Ascending aorta (tissue), 2 donors: ENCODE results near the gene SYNRG. TPM values are rescaled to one million over a fixed set of nuclear protein-coding genes. Genes with fewer than 3 reads are reported as not detected.

ENCODE experiments used
- DNase-seq, 2 donors: peaks; one replicate each; pipeline ENCODE4 v3.0.0-alpha.2; 2019; ENCODE audit warnings: low spot score in 2 of 2
- H3K27ac ChIP-seq, 2 donors: fragments of 200-600 bp; sonication (generic); one replicate each; pipeline ENCODE4 v1.5.1; 2016 to 2017; ENCODE audit warnings: mild to moderate bottlenecking in 1 of 2
- H3K27me3 ChIP-seq: fragments of 200-600 bp; sonication (generic); one replicate; pipeline ENCODE4 v1.5.1; 2017
- H3K36me3 ChIP-seq, 2 donors: fragments of 200-600 bp; sonication (generic); one replicate each; pipeline ENCODE4 v1.5.1; 2016
- H3K4me1 ChIP-seq, 2 donors: fragments of 200-600 bp; sonication (generic); one replicate each; pipeline ENCODE4 v1.5.1; 2016 to 2017; ENCODE audit warnings: mild to moderate bottlenecking in 1 of 2
- H3K4me3 ChIP-seq, 2 donors: fragments of 200-600 bp; sonication (generic); one replicate each; pipeline ENCODE4 v1.5.1; 2016 to 2017; ENCODE audit warnings: mild to moderate bottlenecking in 1 of 2
- H3K9me3 ChIP-seq, 2 donors: fragments of 200-600 bp; sonication (generic); one replicate each; pipeline ENCODE4 v1.5.1; 2016
- intact Hi-C: fragments of 100-400 bp; cut with DNase I; formaldehyde crosslinking; loops from one replicate; pipeline ENCODE4 v1.15.1; 2023
- total RNA-seq: library from RNA; depleted of rRNA; stranded (reverse); fragments of >200 nt; gene quantifications from one replicate; pipeline ENCODE4 v1.1.0, GENCODE V29; 2016
- TF ChIP-seq, protein P1 (sequence below), 3 experiments: fragments of 200-600 bp in 2 of 3; fragments of 450-650 bp in 1 of 3; sonication (generic) in 2 of 3; IDR thresholded peaks; one replicate each; pipeline ENCODE4 v1.5.1; 2016 to 2019; ENCODE audit warnings: antibody characterized with exemption in 3 of 3, mild to moderate bottlenecking in 1 of 3, moderate library complexity in 1 of 3

SYNRG gene
- total RNA-seq, 1 donor from 2014 or later = 47.1 TPM

DNA sequence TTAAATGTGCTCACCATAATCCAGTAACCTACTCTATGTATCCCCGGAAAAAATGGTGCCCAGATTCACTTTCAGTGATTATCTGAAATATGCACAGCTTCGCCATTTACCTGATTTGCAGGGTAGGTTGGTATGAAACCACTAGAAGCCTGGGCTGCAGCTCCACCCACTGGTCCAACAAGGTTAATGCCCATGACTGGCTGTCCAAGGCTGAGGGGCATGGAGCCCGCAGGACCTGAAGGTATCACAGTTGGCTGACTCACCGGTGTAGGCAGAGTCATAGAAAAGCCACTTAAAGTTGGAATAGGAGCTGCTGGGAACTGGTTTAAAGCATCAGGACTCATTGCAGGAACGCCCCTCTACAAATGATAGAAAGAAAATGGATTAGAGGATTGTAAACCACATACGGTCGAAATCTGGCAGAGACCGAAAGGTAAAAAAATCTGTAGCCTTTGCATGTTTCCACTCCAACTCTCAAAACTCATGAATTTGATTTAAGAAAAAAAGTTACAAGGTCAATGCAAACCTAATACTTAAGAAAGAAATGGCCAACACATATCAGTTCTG is 38.6 kb downstream of the SYNRG start:
- DNase-seq = no peak
- intact Hi-C loops = no loop called here
- H3K4me1 ChIP-seq = no peaks in the 10 kb centered on the region
- H3K27me3 ChIP-seq = no peaks in the 10 kb centered on the region
- no peak overlapping the region for H3K4me3 ChIP-seq
- H3K9me3 ChIP-seq = peaks cover 0 to 9% of the 10 kb centered on the region in 2 donors
- TF ChIP-seq, protein P1, sequence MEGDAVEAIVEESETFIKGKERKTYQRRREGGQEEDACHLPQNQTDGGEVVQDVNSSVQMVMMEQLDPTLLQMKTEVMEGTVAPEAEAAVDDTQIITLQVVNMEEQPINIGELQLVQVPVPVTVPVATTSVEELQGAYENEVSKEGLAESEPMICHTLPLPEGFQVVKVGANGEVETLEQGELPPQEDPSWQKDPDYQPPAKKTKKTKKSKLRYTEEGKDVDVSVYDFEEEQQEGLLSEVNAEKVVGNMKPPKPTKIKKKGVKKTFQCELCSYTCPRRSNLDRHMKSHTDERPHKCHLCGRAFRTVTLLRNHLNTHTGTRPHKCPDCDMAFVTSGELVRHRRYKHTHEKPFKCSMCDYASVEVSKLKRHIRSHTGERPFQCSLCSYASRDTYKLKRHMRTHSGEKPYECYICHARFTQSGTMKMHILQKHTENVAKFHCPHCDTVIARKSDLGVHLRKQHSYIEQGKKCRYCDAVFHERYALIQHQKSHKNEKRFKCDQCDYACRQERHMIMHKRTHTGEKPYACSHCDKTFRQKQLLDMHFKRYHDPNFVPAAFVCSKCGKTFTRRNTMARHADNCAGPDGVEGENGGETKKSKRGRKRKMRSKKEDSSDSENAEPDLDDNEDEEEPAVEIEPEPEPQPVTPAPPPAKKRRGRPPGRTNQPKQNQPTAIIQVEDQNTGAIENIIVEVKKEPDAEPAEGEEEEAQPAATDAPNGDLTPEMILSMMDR (IDR thresholded peaks at IDR 0.05) = peak in 2 of 3 experiments; percentile 6 to 23
- H3K27ac ChIP-seq = no peak overlapping the region
- H3K36me3 ChIP-seq = peaks cover 60 to 85% of the 10 kb centered on the region in 2 donors

DNA sequence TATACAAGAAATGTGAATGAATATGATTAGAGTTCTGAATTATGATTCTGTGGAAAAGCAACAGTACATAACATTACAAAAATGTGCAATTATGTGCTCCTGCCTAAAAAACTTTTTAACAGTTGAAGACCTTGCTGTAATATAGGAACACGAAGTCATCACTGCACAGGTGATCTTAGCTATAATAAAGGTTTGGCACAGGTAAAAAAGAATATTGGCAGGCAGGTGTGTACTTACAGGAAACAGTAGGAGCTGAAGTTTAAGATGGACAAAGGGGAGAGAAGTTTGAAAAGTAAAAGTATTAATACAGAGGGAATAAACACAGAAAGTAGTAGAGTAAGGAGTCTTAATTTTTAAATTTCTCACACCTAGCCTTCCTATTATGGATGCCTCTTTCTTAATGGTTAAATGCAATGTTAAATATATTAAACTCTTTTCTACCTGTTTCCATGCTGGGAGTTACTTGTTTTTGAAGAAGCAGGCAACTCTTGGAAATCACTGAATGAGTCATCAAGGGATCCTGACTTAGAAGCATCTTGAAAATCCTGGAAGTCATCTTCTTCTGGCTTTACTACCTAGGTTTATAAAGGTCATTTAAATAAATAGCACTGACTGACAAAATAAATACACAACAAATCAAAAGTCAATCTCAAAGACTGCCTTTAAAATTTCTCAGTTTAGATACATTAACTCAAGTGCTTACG is 40.7 kb downstream of the SYNRG start:
- DNase-seq = no peak
- Histone ChIP-seq H3K4me1 (no peaks in the 10 kb centered on the region), H3K27ac (no peak overlapping the region), H3K4me3 (no peak overlapping the region), H3K9me3 (no peaks in the 10 kb centered on the region), H3K36me3 (peaks cover 51 to 81% of the 10 kb centered on the region in 2 donors), H3K27me3 (no peaks in the 10 kb centered on the region)
- TF ChIP-seq, protein P1 (IDR thresholded peaks at IDR 0.05) = no peak
- intact Hi-C loops = no loop called here

DNA sequence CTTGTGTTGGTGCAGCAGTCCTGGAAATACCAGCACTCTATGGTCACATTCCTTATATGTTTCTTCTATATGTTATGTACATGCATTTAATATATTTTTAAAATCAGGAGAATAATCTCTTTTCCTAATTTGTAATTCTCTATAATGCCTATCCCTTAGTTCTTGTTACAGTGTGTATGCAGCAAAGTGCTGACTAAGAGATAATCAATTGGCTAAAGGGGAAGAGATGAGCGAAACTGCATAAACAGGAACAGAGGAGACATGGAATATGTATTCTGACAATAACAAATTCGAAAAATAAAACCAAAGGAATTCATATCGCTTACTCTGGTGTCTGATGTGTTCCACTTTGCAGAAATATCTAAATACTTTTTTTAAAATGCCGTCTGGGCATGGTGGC is 41.7 kb downstream of the SYNRG start:
- Histone ChIP-seq H3K27ac (no peak overlapping the region), H3K4me3 (no peak overlapping the region), H3K27me3 (no peaks in the 10 kb centered on the region), H3K9me3 (no peaks in the 10 kb centered on the region), H3K4me1 (no peaks in the 10 kb centered on the region), H3K36me3 (peaks cover 51 to 76% of the 10 kb centered on the region in 2 donors)
- no peak for DNase-seq
- TF ChIP-seq, protein P1 (IDR thresholded peaks at IDR 0.05) = no peak
- intact Hi-C loops = no loop called here

DNA sequence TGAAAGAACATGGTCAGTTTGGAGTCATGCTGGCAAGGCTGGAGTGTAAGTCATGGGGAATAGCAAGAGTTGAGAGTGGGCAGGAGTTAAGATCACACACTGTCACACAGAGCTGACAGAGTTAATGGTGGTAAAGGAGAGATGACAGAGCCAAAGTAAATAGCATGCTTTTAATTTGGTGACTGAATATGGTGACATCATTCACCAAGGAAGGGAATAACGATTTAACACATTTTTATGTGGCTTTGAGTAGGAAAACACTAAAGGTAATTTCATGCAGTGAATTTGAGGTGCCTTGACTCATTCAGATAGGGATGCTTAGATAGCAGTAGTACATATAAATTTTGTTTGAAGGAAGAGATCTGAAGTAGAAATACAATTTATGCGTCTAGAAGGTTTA is 42.1 kb downstream of the SYNRG start:
- no peak overlapping the region for H3K27ac ChIP-seq

DNA sequence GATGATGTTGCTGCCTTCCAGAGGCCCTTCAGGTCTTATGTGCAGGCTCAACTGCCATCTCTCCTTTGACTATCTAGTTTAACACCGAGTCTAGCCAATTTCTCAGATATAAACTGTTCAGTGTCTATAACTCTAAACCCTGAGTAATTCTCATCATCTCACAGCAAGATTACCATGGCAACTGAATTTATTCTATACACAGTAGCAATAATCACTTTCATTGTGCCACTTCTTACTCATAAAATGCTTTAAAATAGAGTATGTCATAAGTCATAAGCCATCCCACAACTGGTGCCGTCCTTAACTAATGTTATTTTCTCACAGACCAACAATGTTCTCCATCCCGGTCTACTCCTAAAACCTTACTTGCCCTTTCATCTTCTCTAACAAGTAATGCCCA is 45.0 kb downstream of the SYNRG start:
- intact Hi-C loops = no loop called here
- TF ChIP-seq, protein P1 (IDR thresholded peaks at IDR 0.05) = no peak
- no peak overlapping the region for H3K4me3 ChIP-seq
- no peaks in the 10 kb centered on the region for H3K9me3 ChIP-seq
- no peaks in the 10 kb centered on the region for H3K4me1 ChIP-seq
- DNase-seq = no peak
- no peaks in the 10 kb centered on the region for H3K27me3 ChIP-seq
- peaks cover 51 to 75% of the 10 kb centered on the region in 2 donors for H3K36me3 ChIP-seq
- no peak overlapping the region for H3K27ac ChIP-seq

More for the DNA sequence above, 42.1 kb downstream of the SYNRG start:
- Histone ChIP-seq H3K4me3 (no peak overlapping the region), H3K4me1 (no peaks in the 10 kb centered on the region), H3K27me3 (no peaks in the 10 kb centered on the region), H3K36me3 (peaks cover 51 to 76% of the 10 kb centered on the region in 2 donors), H3K9me3 (no peaks in the 10 kb centered on the region)
- no peak for DNase-seq
- intact Hi-C loops = no loop called here
- TF ChIP-seq, protein P1 (IDR thresholded peaks at IDR 0.05) = no peak
